ENCODE measurements around the gene GTF2B. TPM values are rescaled to one million over a fixed set of nuclear protein-coding genes. Genes with fewer than 3 reads are reported as not detected.
A peak's percentile ranks its signal among the peaks of the same experiment; 100 is the strongest.

GTF2B gene, protein sequence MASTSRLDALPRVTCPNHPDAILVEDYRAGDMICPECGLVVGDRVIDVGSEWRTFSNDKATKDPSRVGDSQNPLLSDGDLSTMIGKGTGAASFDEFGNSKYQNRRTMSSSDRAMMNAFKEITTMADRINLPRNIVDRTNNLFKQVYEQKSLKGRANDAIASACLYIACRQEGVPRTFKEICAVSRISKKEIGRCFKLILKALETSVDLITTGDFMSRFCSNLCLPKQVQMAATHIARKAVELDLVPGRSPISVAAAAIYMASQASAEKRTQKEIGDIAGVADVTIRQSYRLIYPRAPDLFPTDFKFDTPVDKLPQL
- 31.8 TPM for total RNA-seq (2021; ENCODE audit: unreplicated experiment)
- 21.2 and 27.9 TPM in 2 replicates for polyA plus RNA-seq (2012)
- percentile 86 among the genes with signal in this experiment for Bru-seq, nascent RNA
- percentile 56 among the genes with signal in this experiment for BruChase-seq, experiment 1, labeled RNA remaining after a 6-hour chase
- percentile 70 among the genes with signal in this experiment for BruChase-seq, experiment 2, labeled RNA remaining after a 2-hour chase
- long read RNA-seq, transcript GTF2B-201 (7 exons, 1,351 nt): major isoform, 53 of 88 reads
- long read RNA-seq, partial matches to known transcripts: 2 of 88 reads
- long read RNA-seq, other reads (novel, unspliced or antisense): 33 of 88 reads

DNA sequence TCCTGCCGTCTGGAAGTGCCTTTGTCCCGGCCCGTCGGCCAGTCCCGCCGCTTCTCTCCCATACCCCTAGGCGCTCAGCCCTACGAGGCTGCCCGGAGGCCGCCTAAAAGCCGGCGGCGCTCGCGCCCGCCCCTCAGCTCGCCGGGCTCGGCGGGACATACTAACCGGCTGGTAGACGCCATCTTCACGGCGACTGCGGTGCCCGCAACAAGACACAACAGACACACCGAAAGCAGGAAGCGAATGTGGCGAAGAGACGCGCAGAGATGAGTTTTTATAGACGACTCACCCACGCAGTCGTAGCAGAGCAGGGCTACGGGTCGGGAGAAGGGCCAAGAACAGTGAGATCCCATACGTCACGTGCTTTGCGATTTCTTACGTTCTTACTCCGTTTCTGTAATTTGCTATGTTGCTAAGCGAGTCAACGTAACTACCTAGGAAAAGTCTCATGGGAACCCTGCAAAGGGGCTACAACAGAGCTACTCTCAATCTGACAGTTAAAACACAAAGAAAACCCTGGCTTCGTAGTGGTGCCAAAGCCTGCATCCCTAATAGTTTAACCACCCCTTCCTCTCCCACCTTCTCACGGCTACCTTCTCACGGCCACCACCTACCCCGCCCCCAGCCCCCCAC, at the start of gene GTF2B:
TSS of gene GTF2B (minus strand) at position 250 of the 633 bp plus-strand sequence. CDS start at position 182, 68 bp downstream.
- CTCF ChIA-PET: interaction anchor here (1.9 kb wide), 1 partner anchor 13 kb away, joined by 9 read pairs; no protein-coding TSS in a partner anchor
- peak within 1 kb of the TSS; percentile 76 for H3K9ac ChIP-seq (ENCODE audit: low read length)
- peak; percentile 69 for ATAC-seq
- H3K27me3 ChIP-seq (ENCODE audit: insufficient read depth, low read length): no peaks in the 10 kb centered on the region
- DNase-seq (ENCODE audit: low read depth, low spot score): peak; percentile 95
- H3K36me3 ChIP-seq (ENCODE audit: control insufficient read depth in 1 of 2, insufficient read depth in 2 of 2, low read length in 2 of 2): peaks cover 3 to 8% of the 10 kb centered on the region in 2 experiments; a peak in 3 of 4 replicates
- H3K9me2 ChIP-seq (ENCODE audit: insufficient read depth): no peaks in the 10 kb centered on the region
- peaks cover 45% of the 10 kb centered on the region for H3K79me2 ChIP-seq (ENCODE audit: insufficient read depth, low read length)
- peaks cover 9 to 23% of the 10 kb centered on the region in 2 experiments; a peak in 3 of 4 replicates for H3K4me1 ChIP-seq (ENCODE audit: control insufficient read depth in 1 of 2, insufficient read depth in 2 of 2, low read length in 2 of 2)
- RAD21 ChIA-PET (ENCODE audit: low non-redundant PET in 1 of 2, low total read pairs in 2 of 2, uncharacterized antibody in 2 of 2, unreplicated experiment in 2 of 2): no interaction called here
- POLR2A ChIA-PET: interaction anchor here (0.7 to 3.0 kb wide), 14 partner anchors 10 to 207 kb away, joined by 3 to 15 read pairs (median 4); partner anchors contain the start of genes GBP3 and PKN2
- peak within 1 kb of the TSS; percentile 84 to 93 for H3K4me3 ChIP-seq (replicated peaks in 1 of 2; ENCODE audit: low read depth in 1 of 2, low read length in 2 of 2)
- H2AFZ ChIP-seq (ENCODE audit: low read depth, low read length, poor library complexity, severe bottlenecking): peak within 1 kb of the TSS; percentile 87
- H3K4me2 ChIP-seq (ENCODE audit: low read length): peak within 1 kb of the TSS; percentile 78
- intact Hi-C loops (cut with micrococcal nuclease): no loop called here
- BruUV-seq (replicated peaks): no TSS peak
- peak within 1 kb of the TSS; percentile 75 for H3K27ac ChIP-seq (ENCODE audit: low read depth, low read length)
- no peaks in the 10 kb centered on the region for H3K9me3 ChIP-seq (ENCODE audit: control insufficient read depth in 1 of 2, insufficient read depth in 1 of 2, low read depth in 1 of 2, low read length in 2 of 2)
- no peaks in the 10 kb centered on the region for H4K20me1 ChIP-seq (ENCODE audit: insufficient read depth)
- peak; percentile 91 for TF ChIP-seq SP1 (IDR thresholded peaks at IDR 0.05; ENCODE audit: low read depth)
- no peak for TF ChIP-seq EZH2phosphoT487 (IDR thresholded peaks at IDR 0.05; ENCODE audit: borderline replicate concordance)
- peak; percentile 79; the same call in 1 of the 2 replicates for TF ChIP-seq SRF (IDR thresholded peaks at IDR 0.05; ENCODE audit: low read depth)
- TF ChIP-seq, protein P1, sequence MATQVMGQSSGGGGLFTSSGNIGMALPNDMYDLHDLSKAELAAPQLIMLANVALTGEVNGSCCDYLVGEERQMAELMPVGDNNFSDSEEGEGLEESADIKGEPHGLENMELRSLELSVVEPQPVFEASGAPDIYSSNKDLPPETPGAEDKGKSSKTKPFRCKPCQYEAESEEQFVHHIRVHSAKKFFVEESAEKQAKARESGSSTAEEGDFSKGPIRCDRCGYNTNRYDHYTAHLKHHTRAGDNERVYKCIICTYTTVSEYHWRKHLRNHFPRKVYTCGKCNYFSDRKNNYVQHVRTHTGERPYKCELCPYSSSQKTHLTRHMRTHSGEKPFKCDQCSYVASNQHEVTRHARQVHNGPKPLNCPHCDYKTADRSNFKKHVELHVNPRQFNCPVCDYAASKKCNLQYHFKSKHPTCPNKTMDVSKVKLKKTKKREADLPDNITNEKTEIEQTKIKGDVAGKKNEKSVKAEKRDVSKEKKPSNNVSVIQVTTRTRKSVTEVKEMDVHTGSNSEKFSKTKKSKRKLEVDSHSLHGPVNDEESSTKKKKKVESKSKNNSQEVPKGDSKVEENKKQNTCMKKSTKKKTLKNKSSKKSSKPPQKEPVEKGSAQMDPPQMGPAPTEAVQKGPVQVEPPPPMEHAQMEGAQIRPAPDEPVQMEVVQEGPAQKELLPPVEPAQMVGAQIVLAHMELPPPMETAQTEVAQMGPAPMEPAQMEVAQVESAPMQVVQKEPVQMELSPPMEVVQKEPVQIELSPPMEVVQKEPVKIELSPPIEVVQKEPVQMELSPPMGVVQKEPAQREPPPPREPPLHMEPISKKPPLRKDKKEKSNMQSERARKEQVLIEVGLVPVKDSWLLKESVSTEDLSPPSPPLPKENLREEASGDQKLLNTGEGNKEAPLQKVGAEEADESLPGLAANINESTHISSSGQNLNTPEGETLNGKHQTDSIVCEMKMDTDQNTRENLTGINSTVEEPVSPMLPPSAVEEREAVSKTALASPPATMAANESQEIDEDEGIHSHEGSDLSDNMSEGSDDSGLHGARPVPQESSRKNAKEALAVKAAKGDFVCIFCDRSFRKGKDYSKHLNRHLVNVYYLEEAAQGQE (IDR thresholded peaks at IDR 0.05; ENCODE audit: low read depth): no peak
- no peak for TF ChIP-seq EZH2 (IDR thresholded peaks at IDR 0.05)
- peak; percentile 76 for TF ChIP-seq TCF7L2 (IDR thresholded peaks at IDR 0.05; ENCODE audit: borderline replicate concordance, extremely low read depth, insufficient read depth, insufficient read length)
- TF ChIP-seq CEBPB (IDR thresholded peaks at IDR 0.05; ENCODE audit: low read depth): no peak
- no peak for TF ChIP-seq FOSL1 (IDR thresholded peaks at IDR 0.05; ENCODE audit: low read depth)
- peak; percentile 90 for TF ChIP-seq YY1 (IDR thresholded peaks at IDR 0.05; ENCODE audit: extremely low read depth, insufficient replicate concordance, low read depth, low read length)
- TF ChIP-seq, protein P2, sequence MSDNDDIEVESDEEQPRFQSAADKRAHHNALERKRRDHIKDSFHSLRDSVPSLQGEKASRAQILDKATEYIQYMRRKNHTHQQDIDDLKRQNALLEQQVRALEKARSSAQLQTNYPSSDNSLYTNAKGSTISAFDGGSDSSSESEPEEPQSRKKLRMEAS (IDR thresholded peaks at IDR 0.05): peak; percentile 91
- no peak for TF ChIP-seq ZFX (IDR thresholded peaks at IDR 0.05)
- TF ChIP-seq ELF1 (IDR thresholded peaks at IDR 0.05; ENCODE audit: borderline replicate concordance, low read depth): peak; percentile 86
- peak; percentile 57 for TF ChIP-seq JUND (IDR thresholded peaks at IDR 0.05)
- TF ChIP-seq, protein P3, sequence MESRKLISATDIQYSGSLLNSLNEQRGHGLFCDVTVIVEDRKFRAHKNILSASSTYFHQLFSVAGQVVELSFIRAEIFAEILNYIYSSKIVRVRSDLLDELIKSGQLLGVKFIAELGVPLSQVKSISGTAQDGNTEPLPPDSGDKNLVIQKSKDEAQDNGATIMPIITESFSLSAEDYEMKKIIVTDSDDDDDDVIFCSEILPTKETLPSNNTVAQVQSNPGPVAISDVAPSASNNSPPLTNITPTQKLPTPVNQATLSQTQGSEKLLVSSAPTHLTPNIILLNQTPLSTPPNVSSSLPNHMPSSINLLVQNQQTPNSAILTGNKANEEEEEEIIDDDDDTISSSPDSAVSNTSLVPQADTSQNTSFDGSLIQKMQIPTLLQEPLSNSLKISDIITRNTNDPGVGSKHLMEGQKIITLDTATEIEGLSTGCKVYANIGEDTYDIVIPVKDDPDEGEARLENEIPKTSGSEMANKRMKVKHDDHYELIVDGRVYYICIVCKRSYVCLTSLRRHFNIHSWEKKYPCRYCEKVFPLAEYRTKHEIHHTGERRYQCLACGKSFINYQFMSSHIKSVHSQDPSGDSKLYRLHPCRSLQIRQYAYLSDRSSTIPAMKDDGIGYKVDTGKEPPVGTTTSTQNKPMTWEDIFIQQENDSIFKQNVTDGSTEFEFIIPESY (IDR thresholded peaks at IDR 0.05; ENCODE audit: extremely low read depth, insufficient replicate concordance, low read length): peak; percentile 84
- peak; percentile 94 for TF ChIP-seq CBX3 (IDR thresholded peaks at IDR 0.05; ENCODE audit: low read depth)
- TF ChIP-seq, protein P4, sequence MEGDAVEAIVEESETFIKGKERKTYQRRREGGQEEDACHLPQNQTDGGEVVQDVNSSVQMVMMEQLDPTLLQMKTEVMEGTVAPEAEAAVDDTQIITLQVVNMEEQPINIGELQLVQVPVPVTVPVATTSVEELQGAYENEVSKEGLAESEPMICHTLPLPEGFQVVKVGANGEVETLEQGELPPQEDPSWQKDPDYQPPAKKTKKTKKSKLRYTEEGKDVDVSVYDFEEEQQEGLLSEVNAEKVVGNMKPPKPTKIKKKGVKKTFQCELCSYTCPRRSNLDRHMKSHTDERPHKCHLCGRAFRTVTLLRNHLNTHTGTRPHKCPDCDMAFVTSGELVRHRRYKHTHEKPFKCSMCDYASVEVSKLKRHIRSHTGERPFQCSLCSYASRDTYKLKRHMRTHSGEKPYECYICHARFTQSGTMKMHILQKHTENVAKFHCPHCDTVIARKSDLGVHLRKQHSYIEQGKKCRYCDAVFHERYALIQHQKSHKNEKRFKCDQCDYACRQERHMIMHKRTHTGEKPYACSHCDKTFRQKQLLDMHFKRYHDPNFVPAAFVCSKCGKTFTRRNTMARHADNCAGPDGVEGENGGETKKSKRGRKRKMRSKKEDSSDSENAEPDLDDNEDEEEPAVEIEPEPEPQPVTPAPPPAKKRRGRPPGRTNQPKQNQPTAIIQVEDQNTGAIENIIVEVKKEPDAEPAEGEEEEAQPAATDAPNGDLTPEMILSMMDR (IDR thresholded peaks at IDR 0.05 in 2 of 3, conservative IDR thresholded peaks at IDR 0.05 in 1 of 3; ENCODE audit: borderline replicate concordance in 1 of 3, insufficient read depth in 1 of 3, low read depth in 2 of 3, low read length in 2 of 3): no peak
